Measurements from ENCODE around the gene MCFD2. TPM values are rescaled to one million over a fixed set of nuclear protein-coding genes. Genes with fewer than 3 reads are reported as not detected.

MCFD2 gene
- total and polyA plus RNA-seq, 2 experiments from 2014 or later: 161 to 196 TPM

GRCh38 chr2:46947841-46948240 lies 32.2 kb upstream of the MCFD2 start:
- Histone ChIP-seq H2AFZ (no peak overlapping the region), H3K27me3 (no peaks in the 10 kb centered on the region), H3K9me2 (replicated peaks; ENCODE audit: insufficient read depth) (no peaks in the 10 kb centered on the region), H3K27ac (no peak overlapping the region), H3K36me3 (replicated peaks; ENCODE audit: insufficient read depth, low read depth) (no peaks in the 10 kb centered on the region), H3K79me2 (peaks cover 75% of the 10 kb centered on the region), H3K4me1 (ENCODE audit: insufficient read depth) (peaks cover under 1% of the 10 kb centered on the region), H3K4me3 (no peak overlapping the region), H3K9me3 (ENCODE audit: low read depth) (no peaks in the 10 kb centered on the region), H3K4me2 (no peak overlapping the region), H4K20me1 (ENCODE audit: insufficient read depth, poor library complexity, severe bottlenecking) (no peaks in the 10 kb centered on the region)
- no peak for TF ChIP-seq EZH2phosphoT487 (IDR thresholded peaks at IDR 0.05; ENCODE audit: low read depth, severe bottlenecking, unreplicated experiment)
- TF ChIP-seq CTCF (IDR thresholded peaks at IDR 0.05; ENCODE audit: poor library complexity): no peak
- TF ChIP-seq EZH2 (IDR thresholded peaks at IDR 0.05; ENCODE audit: borderline replicate concordance): no peak
- no peak for DNase-seq (ENCODE audit: low spot score)
- 94% methylated on average over 11 of the region's 11 CpGs for WGBS (ENCODE audit: low lambda C conversion rate, missing lambda C conversion rate)

- Histone ChIP-seq H3K9me3 (ENCODE audit: low read depth) (no peaks in the 10 kb centered on the region), H3K79me2 (peaks cover 82% of the 10 kb centered on the region), H3K4me2 (no peak overlapping the region), H3K4me1 (ENCODE audit: insufficient read depth) (peaks cover 10% of the 10 kb centered on the region), H3K9me2 (replicated peaks; ENCODE audit: insufficient read depth) (no peaks in the 10 kb centered on the region), H4K20me1 (ENCODE audit: insufficient read depth, poor library complexity, severe bottlenecking) (no peaks in the 10 kb centered on the region), H3K4me3 (no peak overlapping the region), H3K27ac (no peak overlapping the region), H2AFZ (no peak overlapping the region), H3K27me3 (no peaks in the 10 kb centered on the region), H3K36me3 (replicated peaks; ENCODE audit: insufficient read depth, low read depth) (no peaks in the 10 kb centered on the region)
- TF ChIP-seq EZH2phosphoT487 (IDR thresholded peaks at IDR 0.05; ENCODE audit: low read depth, severe bottlenecking, unreplicated experiment) (no peak), EZH2 (IDR thresholded peaks at IDR 0.05; ENCODE audit: borderline replicate concordance) (no peak), CTCF (IDR thresholded peaks at IDR 0.05; ENCODE audit: poor library complexity) (no peak)
- DNase-seq (ENCODE audit: low spot score): no peak
- WGBS (ENCODE audit: low lambda C conversion rate, missing lambda C conversion rate): 98% methylated on average over 7 of the region's 7 CpGs
Observed at GRCh38 chr2:46945671-46946070, 30.1 kb upstream of the MCFD2 start.

GRCh38 chr2:46943881-46944798 lies 28.5 kb upstream of the MCFD2 start:
- Histone ChIP-seq H3K4me3 (no peak overlapping the region), H3K27ac (no peak overlapping the region), H4K20me1 (ENCODE audit: insufficient read depth, poor library complexity, severe bottlenecking) (no peaks in the 10 kb centered on the region)

More at GRCh38 chr2:46943881-46944798, 28.5 kb upstream of the MCFD2 start:
- H3K9me2 ChIP-seq (replicated peaks; ENCODE audit: insufficient read depth): no peaks in the 10 kb centered on the region
- no peak overlapping the region for H3K4me2 ChIP-seq
- peaks cover 73% of the 10 kb centered on the region for H3K79me2 ChIP-seq
- H2AFZ ChIP-seq: no peak overlapping the region
- peaks cover 26% of the 10 kb centered on the region for H3K4me1 ChIP-seq (ENCODE audit: insufficient read depth)
- no peaks in the 10 kb centered on the region for H3K36me3 ChIP-seq (replicated peaks; ENCODE audit: insufficient read depth, low read depth)
- 94% methylated on average over 9 of the region's 9 CpGs for WGBS (ENCODE audit: low lambda C conversion rate, missing lambda C conversion rate)
- TF ChIP-seq EZH2phosphoT487 (IDR thresholded peaks at IDR 0.05; ENCODE audit: low read depth, severe bottlenecking, unreplicated experiment) (no peak), EZH2 (IDR thresholded peaks at IDR 0.05; ENCODE audit: borderline replicate concordance) (no peak), CTCF (IDR thresholded peaks at IDR 0.05; ENCODE audit: poor library complexity) (no peak)
- DNase-seq (ENCODE audit: low spot score): no peak
- no peaks in the 10 kb centered on the region for H3K27me3 ChIP-seq
- H3K9me3 ChIP-seq (ENCODE audit: low read depth): no peaks in the 10 kb centered on the region
